ENCODE measurements around the gene TCF7L1. TPM values are rescaled to one million over a fixed set of nuclear protein-coding genes. Genes with fewer than 3 reads are reported as not detected.
A peak's percentile ranks its signal among the peaks of the same experiment; 100 is the strongest.

TCF7L1 gene
- polyA plus RNA-seq, 1 donor (not counting 4 experiments of a cell fraction or from before 2014, with no cell fraction given): 1.0 TPM

- TF ChIP-seq EZH2 (IDR thresholded peaks at IDR 0.05; ENCODE audit: low read length) (no peak), CTCF (optimal IDR thresholded peaks at IDR 0.05 in 1 of 3, IDR thresholded peaks at IDR 0.05 in 1 of 3, conservative IDR thresholded peaks at IDR 0.05 in 1 of 3; ENCODE audit: extremely low read depth in 1 of 3, insufficient read depth in 2 of 3, low read length in 3 of 3) (no peak)
- no peak for DNase-seq (ENCODE audit: low read depth, low spot score)
- peak overlapping the region; percentile 16 for H2AFZ ChIP-seq (ENCODE audit: control insufficient read depth, low read length)
- H3K36me3 ChIP-seq (ENCODE audit: control insufficient read depth in 2 of 2, extremely low read depth in 1 of 2, insufficient read depth in 2 of 2, low read length in 2 of 2): no peaks in the 10 kb centered on the region
- no peaks in the 10 kb centered on the region for H3K27me3 ChIP-seq (ENCODE audit: control insufficient read depth, extremely low read depth, insufficient read depth, low read length)
- dilution Hi-C loops (cut with MboI; ENCODE audit: extremely low pct_ligation_motif_present, low sequenced_read_pairs): no loop called here
- no peaks in the 10 kb centered on the region for H3K9me3 ChIP-seq (ENCODE audit: control insufficient read depth, low read depth, low read length)
- H3K9ac ChIP-seq (ENCODE audit: control insufficient read depth, extremely low read depth, insufficient read depth, low read length): no peak overlapping the region
- FAIRE-seq: no peak
- no peaks in the 10 kb centered on the region for H4K20me1 ChIP-seq (ENCODE audit: control insufficient read depth, extremely low read depth, insufficient read depth, low read length)
- peaks cover 13% of the 10 kb centered on the region for H3K4me1 ChIP-seq (ENCODE audit: control insufficient read depth, extremely low read depth, insufficient read depth, low read length)
- no peak overlapping the region for H3K4me3 ChIP-seq (ENCODE audit: control insufficient read depth in 2 of 3, extremely low read depth in 1 of 3, insufficient read depth in 2 of 3, low read depth in 1 of 3, low read length in 3 of 3)
- H3K27ac ChIP-seq (ENCODE audit: control insufficient read depth, insufficient read depth, low read length): no peak overlapping the region
- H3K79me2 ChIP-seq (ENCODE audit: control insufficient read depth, insufficient read depth, low read length): no peaks in the 10 kb centered on the region
- H3K4me2 ChIP-seq (ENCODE audit: control insufficient read depth, extremely low read depth, insufficient read depth, low read depth, low read length): no peak overlapping the region
- H3K9me1 ChIP-seq (ENCODE audit: control insufficient read depth, extremely low read depth, insufficient read depth, low read length): no peaks in the 10 kb centered on the region
These were observed 132.1 kb downstream of the TCF7L1 start for GRCh38 chr2:85265304-85265703.

DNA sequence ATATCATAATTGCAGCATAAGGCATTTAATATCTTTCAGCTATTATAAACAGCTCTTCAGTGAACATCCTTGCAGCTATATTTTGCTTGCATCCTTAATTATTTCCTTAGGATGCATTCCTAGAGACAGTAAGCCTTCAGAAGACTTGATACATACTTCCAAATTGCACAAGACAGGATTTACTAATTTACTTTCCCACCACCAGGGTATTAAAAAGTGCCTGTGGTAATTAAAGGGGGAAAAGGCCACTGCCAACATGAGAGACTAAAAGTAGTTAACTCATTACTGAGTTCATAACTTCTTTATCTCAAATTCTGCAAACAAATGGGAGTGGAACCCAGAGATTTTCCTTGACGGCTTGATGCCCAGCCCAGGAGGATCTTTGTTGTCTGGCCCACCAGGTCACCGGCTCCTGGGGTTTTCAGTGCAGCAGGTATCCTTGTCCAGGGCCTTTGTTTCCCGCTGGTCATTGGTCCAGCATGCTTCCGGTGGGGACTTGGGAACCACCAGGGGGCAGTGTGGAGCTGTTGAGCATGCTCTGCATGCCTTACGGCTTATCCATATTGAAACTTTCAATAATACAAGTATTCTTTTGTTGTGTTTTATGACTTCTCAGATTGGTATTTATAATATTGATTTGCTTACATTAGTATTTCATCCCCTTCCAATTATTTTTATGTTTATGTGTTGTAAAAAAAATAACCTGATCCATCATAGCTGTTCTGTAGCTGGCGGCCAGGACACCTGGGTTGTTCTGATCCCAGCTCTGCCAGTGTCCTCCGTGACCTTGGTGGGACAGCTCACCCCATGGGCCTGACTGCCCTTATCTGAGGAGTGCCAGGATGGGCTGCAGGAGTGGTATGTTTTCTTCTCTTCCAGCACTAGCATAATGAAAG lies 133.2 kb downstream of the TCF7L1 start:
- Histone ChIP-seq H2AFZ (ENCODE audit: control insufficient read depth, low read length) (no peak overlapping the region), H3K27ac (ENCODE audit: control insufficient read depth, insufficient read depth, low read length) (no peak overlapping the region), H3K4me3 (ENCODE audit: control insufficient read depth in 2 of 3, extremely low read depth in 1 of 3, insufficient read depth in 2 of 3, low read depth in 1 of 3, low read length in 3 of 3) (no peak overlapping the region), H3K36me3 (ENCODE audit: control insufficient read depth in 2 of 2, extremely low read depth in 1 of 2, insufficient read depth in 2 of 2, low read length in 2 of 2) (no peaks in the 10 kb centered on the region), H3K27me3 (ENCODE audit: control insufficient read depth, extremely low read depth, insufficient read depth, low read length) (no peaks in the 10 kb centered on the region), H4K20me1 (ENCODE audit: control insufficient read depth, extremely low read depth, insufficient read depth, low read length) (no peaks in the 10 kb centered on the region), H3K4me2 (ENCODE audit: control insufficient read depth, extremely low read depth, insufficient read depth, low read depth, low read length) (no peak overlapping the region), H3K9me3 (ENCODE audit: control insufficient read depth, low read depth, low read length) (no peaks in the 10 kb centered on the region), H3K4me1 (ENCODE audit: control insufficient read depth, extremely low read depth, insufficient read depth, low read length) (peaks cover 13% of the 10 kb centered on the region), H3K9ac (ENCODE audit: control insufficient read depth, extremely low read depth, insufficient read depth, low read length) (no peak overlapping the region), H3K79me2 (ENCODE audit: control insufficient read depth, insufficient read depth, low read length) (no peaks in the 10 kb centered on the region), H3K9me1 (ENCODE audit: control insufficient read depth, extremely low read depth, insufficient read depth, low read length) (no peaks in the 10 kb centered on the region)
- no peak for DNase-seq (ENCODE audit: low read depth, low spot score)
- FAIRE-seq: peak; percentile 79
- dilution Hi-C loops (cut with MboI; ENCODE audit: extremely low pct_ligation_motif_present, low sequenced_read_pairs): no loop called here
- TF ChIP-seq EZH2 (IDR thresholded peaks at IDR 0.05; ENCODE audit: low read length): no peak
- TF ChIP-seq CTCF (optimal IDR thresholded peaks at IDR 0.05 in 1 of 3, IDR thresholded peaks at IDR 0.05 in 1 of 3, conservative IDR thresholded peaks at IDR 0.05 in 1 of 3; ENCODE audit: extremely low read depth in 1 of 3, insufficient read depth in 2 of 3, low read length in 3 of 3): peak; percentile 83 to 94 (median 89)

Data from keratinocyte (primary cell).